ENCODE data around the gene STIP1. TPM values are rescaled to one million over a fixed set of nuclear protein-coding genes. Genes with fewer than 3 reads are reported as not detected.

The STIP1 gene
- total and polyA plus RNA-seq, 2 donors (not counting 1 experiment from before 2014, with no cell fraction given), result 98.8 to 147 TPM

DNA sequence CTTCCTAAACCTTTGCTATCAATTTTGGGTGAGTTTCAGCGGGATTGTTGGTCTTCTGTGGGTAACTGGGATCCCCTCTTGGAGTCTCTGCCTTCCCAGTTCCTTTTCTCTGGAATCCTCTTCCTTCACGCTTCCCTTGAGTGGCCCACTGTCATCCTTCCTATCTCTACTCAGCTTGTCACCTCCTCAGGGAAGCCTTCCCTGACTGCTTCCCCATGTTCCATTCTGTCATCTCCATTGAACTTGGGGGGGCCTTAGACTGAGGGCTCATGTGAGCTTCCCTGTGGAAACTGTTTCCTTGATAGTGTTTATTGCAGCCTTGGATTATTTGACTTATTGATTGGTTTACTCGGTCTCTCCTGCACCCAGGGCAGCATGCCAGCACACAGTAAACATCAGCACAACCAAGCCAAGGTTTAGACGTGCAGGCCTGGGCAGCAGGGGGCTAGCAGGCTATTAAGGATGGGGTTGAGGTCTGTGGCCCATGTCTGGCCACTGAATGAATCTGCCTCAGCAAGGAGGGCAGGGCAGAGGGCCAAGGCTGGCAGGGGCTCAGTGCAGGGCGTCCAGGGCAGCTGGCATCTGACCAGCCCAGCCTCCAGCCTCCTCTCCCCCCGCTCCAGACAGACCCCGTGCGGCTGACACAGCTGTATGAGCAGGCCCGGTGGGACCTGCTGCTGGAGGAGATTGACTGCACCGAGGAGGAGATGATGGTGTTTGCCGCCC, 32.8 kb downstream of the STIP1 start:
- Histone ChIP-seq H3K79me2 (ENCODE audit: control insufficient read depth, insufficient read depth, low read length) (no peaks in the 10 kb centered on the region), H3K9ac (ENCODE audit: insufficient read depth, low read length) (no peak overlapping the region), H3K36me3 (ENCODE audit: control insufficient read depth, insufficient read depth, low read length) (peaks cover 12% of the 10 kb centered on the region), H3K4me3 (replicated peaks in 1 of 4; ENCODE audit: control extremely low read depth in 1 of 4, insufficient read depth in 1 of 4, low read depth in 3 of 4, low read length in 4 of 4) (no peak overlapping the region), H3K4me2 (ENCODE audit: extremely low read depth, insufficient read depth, low read length) (no peak overlapping the region), H2AFZ (ENCODE audit: low read length) (no peak overlapping the region), H4K20me1 (ENCODE audit: control insufficient read depth, extremely low read depth, insufficient read depth, low read length) (no peaks in the 10 kb centered on the region), H3K27ac (ENCODE audit: insufficient read depth, low read length) (no peak overlapping the region), H3K9me3 (ENCODE audit: control insufficient read depth, insufficient read depth, low read depth, low read length) (no peaks in the 10 kb centered on the region), H3K4me1 (ENCODE audit: control insufficient read depth, extremely low read depth, insufficient read depth, low read length) (peaks cover 4% of the 10 kb centered on the region), H3K27me3 (ENCODE audit: control insufficient read depth, insufficient read depth, low read length) (no peaks in the 10 kb centered on the region)
- DNase-seq (ENCODE audit: low read depth in 2 of 2), result no peak
- TF ChIP-seq EZH2 (IDR thresholded peaks at IDR 0.05; ENCODE audit: low read length, missing control alignments), result no peak
- TF ChIP-seq, protein P1, sequence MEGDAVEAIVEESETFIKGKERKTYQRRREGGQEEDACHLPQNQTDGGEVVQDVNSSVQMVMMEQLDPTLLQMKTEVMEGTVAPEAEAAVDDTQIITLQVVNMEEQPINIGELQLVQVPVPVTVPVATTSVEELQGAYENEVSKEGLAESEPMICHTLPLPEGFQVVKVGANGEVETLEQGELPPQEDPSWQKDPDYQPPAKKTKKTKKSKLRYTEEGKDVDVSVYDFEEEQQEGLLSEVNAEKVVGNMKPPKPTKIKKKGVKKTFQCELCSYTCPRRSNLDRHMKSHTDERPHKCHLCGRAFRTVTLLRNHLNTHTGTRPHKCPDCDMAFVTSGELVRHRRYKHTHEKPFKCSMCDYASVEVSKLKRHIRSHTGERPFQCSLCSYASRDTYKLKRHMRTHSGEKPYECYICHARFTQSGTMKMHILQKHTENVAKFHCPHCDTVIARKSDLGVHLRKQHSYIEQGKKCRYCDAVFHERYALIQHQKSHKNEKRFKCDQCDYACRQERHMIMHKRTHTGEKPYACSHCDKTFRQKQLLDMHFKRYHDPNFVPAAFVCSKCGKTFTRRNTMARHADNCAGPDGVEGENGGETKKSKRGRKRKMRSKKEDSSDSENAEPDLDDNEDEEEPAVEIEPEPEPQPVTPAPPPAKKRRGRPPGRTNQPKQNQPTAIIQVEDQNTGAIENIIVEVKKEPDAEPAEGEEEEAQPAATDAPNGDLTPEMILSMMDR (conservative IDR thresholded peaks at IDR 0.05 in 1 of 2, IDR thresholded peaks at IDR 0.05 in 1 of 2; ENCODE audit: low read depth in 1 of 2, low read length in 2 of 2), result no peak

DNA sequence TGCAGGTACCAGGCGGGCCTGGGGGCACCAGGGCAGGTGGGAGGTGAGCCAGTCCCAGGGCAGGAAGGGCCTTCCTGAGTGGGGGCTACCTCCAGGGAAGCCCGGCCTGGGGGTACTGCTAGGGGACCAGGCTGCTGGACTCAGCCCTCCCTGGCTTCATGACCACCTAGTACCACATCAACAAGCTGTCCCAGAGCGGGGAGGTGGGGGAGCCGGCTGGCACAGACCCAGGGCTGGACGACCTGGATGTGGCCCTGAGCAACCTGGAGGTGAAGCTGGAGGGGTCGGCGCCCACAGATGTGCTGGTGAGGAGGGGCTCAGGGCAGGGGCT, 33.3 kb downstream of the STIP1 start:
- H3K27me3 ChIP-seq (ENCODE audit: control insufficient read depth, insufficient read depth, low read length), result no peaks in the 10 kb centered on the region

DNA sequence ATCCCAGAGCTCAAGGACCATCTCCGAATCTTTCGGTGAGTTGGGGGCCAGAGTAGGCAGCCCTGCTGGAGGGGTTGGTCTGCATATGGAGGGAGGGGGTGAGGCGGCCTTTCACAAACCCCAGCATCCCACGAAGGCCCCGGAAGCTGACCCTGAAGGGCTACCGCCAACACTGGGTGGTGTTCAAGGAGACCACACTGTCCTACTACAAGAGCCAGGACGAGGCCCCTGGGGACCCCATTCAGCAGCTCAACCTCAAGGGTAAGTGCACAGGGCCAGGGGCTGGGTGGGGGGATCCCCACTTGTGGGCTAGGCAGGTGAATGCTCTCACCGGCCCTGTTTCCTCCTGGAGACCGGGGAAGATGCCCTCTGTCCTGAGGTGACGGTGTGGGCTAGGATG, 33.8 kb downstream of the STIP1 start:
- H3K27me3 ChIP-seq (ENCODE audit: control insufficient read depth, insufficient read depth, low read length), result no peaks in the 10 kb centered on the region
- no peak overlapping the region for H3K27ac ChIP-seq (ENCODE audit: insufficient read depth, low read length)
- no peak for TF ChIP-seq EZH2 (IDR thresholded peaks at IDR 0.05; ENCODE audit: low read length, missing control alignments)
- TF ChIP-seq, protein P1 (conservative IDR thresholded peaks at IDR 0.05 in 1 of 2, IDR thresholded peaks at IDR 0.05 in 1 of 2; ENCODE audit: low read depth in 1 of 2, low read length in 2 of 2), result no peak
- peaks cover 14% of the 10 kb centered on the region for H3K36me3 ChIP-seq (ENCODE audit: control insufficient read depth, insufficient read depth, low read length)
- H3K9ac ChIP-seq (ENCODE audit: insufficient read depth, low read length), result no peak overlapping the region
- no peak for DNase-seq (ENCODE audit: low read depth in 2 of 2)
- H3K4me3 ChIP-seq (replicated peaks in 1 of 4; ENCODE audit: control extremely low read depth in 1 of 4, insufficient read depth in 1 of 4, low read depth in 3 of 4, low read length in 4 of 4), result no peak overlapping the region
- H2AFZ ChIP-seq (ENCODE audit: low read length), result no peak overlapping the region
- H4K20me1 ChIP-seq (ENCODE audit: control insufficient read depth, extremely low read depth, insufficient read depth, low read length), result no peaks in the 10 kb centered on the region
- no peaks in the 10 kb centered on the region for H3K9me3 ChIP-seq (ENCODE audit: control insufficient read depth, insufficient read depth, low read depth, low read length)
- H3K79me2 ChIP-seq (ENCODE audit: control insufficient read depth, insufficient read depth, low read length), result no peaks in the 10 kb centered on the region
- peaks cover 4% of the 10 kb centered on the region for H3K4me1 ChIP-seq (ENCODE audit: control insufficient read depth, extremely low read depth, insufficient read depth, low read length)
- no peak overlapping the region for H3K4me2 ChIP-seq (ENCODE audit: extremely low read depth, insufficient read depth, low read length)

More for the DNA sequence above, 33.3 kb downstream of the STIP1 start:
- Histone ChIP-seq H4K20me1 (ENCODE audit: control insufficient read depth, extremely low read depth, insufficient read depth, low read length) (no peaks in the 10 kb centered on the region), H3K9me3 (ENCODE audit: control insufficient read depth, insufficient read depth, low read depth, low read length) (no peaks in the 10 kb centered on the region), H3K4me3 (replicated peaks in 1 of 4; ENCODE audit: control extremely low read depth in 1 of 4, insufficient read depth in 1 of 4, low read depth in 3 of 4, low read length in 4 of 4) (no peak overlapping the region), H3K4me1 (ENCODE audit: control insufficient read depth, extremely low read depth, insufficient read depth, low read length) (peaks cover 4% of the 10 kb centered on the region), H3K9ac (ENCODE audit: insufficient read depth, low read length) (no peak overlapping the region), H3K4me2 (ENCODE audit: extremely low read depth, insufficient read depth, low read length) (no peak overlapping the region), H3K27ac (ENCODE audit: insufficient read depth, low read length) (no peak overlapping the region), H2AFZ (ENCODE audit: low read length) (no peak overlapping the region), H3K36me3 (ENCODE audit: control insufficient read depth, insufficient read depth, low read length) (peaks cover 14% of the 10 kb centered on the region), H3K79me2 (ENCODE audit: control insufficient read depth, insufficient read depth, low read length) (no peaks in the 10 kb centered on the region)
- no peak for DNase-seq (ENCODE audit: low read depth in 2 of 2)
- TF ChIP-seq EZH2 (IDR thresholded peaks at IDR 0.05; ENCODE audit: low read length, missing control alignments), result no peak
- TF ChIP-seq, protein P1 (conservative IDR thresholded peaks at IDR 0.05 in 1 of 2, IDR thresholded peaks at IDR 0.05 in 1 of 2; ENCODE audit: low read depth in 1 of 2, low read length in 2 of 2), result no peak
